HUES6 (cell line): Measurements from ENCODE around the gene NCKAP1.

Source experiments
- H3K27ac ChIP-seq: 2 replicates; pipeline ENCODE4 v1.7.0; 2013; ENCODE audit warnings: low read depth, mild to moderate bottlenecking, low read length, inconsistent platforms
- H3K27me3 ChIP-seq: 2 replicates; pipeline ENCODE4 v1.6.1; 2013; ENCODE audit warnings: low read length; ENCODE audit not compliant: control insufficient read depth, insufficient read depth
- H3K36me3 ChIP-seq: 2 replicates; pipeline ENCODE4 v1.6.1; 2013; ENCODE audit warnings: low read length; ENCODE audit not compliant: control insufficient read depth, insufficient read depth
- H3K4me1 ChIP-seq: 2 replicates; pipeline ENCODE4 v1.6.1; 2013; ENCODE audit warnings: low read length; ENCODE audit not compliant: control insufficient read depth, insufficient read depth
- H3K4me3 ChIP-seq: 2 replicates; pipeline ENCODE4 v1.5.1; 2013; ENCODE audit warnings: low read depth, low read length
- H3K9ac ChIP-seq: one replicate; pipeline ENCODE4 v1.6.1; 2013; ENCODE audit warnings: mild to moderate bottlenecking, low read length
- H3K9me3 ChIP-seq: 2 replicates; pipeline ENCODE4 v1.6.1; 2013; ENCODE audit warnings: low read depth, low read length; ENCODE audit not compliant: control insufficient read depth, insufficient read depth

NCKAP1 gene, protein sequence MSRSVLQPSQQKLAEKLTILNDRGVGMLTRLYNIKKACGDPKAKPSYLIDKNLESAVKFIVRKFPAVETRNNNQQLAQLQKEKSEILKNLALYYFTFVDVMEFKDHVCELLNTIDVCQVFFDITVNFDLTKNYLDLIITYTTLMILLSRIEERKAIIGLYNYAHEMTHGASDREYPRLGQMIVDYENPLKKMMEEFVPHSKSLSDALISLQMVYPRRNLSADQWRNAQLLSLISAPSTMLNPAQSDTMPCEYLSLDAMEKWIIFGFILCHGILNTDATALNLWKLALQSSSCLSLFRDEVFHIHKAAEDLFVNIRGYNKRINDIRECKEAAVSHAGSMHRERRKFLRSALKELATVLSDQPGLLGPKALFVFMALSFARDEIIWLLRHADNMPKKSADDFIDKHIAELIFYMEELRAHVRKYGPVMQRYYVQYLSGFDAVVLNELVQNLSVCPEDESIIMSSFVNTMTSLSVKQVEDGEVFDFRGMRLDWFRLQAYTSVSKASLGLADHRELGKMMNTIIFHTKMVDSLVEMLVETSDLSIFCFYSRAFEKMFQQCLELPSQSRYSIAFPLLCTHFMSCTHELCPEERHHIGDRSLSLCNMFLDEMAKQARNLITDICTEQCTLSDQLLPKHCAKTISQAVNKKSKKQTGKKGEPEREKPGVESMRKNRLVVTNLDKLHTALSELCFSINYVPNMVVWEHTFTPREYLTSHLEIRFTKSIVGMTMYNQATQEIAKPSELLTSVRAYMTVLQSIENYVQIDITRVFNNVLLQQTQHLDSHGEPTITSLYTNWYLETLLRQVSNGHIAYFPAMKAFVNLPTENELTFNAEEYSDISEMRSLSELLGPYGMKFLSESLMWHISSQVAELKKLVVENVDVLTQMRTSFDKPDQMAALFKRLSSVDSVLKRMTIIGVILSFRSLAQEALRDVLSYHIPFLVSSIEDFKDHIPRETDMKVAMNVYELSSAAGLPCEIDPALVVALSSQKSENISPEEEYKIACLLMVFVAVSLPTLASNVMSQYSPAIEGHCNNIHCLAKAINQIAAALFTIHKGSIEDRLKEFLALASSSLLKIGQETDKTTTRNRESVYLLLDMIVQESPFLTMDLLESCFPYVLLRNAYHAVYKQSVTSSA

DNA sequence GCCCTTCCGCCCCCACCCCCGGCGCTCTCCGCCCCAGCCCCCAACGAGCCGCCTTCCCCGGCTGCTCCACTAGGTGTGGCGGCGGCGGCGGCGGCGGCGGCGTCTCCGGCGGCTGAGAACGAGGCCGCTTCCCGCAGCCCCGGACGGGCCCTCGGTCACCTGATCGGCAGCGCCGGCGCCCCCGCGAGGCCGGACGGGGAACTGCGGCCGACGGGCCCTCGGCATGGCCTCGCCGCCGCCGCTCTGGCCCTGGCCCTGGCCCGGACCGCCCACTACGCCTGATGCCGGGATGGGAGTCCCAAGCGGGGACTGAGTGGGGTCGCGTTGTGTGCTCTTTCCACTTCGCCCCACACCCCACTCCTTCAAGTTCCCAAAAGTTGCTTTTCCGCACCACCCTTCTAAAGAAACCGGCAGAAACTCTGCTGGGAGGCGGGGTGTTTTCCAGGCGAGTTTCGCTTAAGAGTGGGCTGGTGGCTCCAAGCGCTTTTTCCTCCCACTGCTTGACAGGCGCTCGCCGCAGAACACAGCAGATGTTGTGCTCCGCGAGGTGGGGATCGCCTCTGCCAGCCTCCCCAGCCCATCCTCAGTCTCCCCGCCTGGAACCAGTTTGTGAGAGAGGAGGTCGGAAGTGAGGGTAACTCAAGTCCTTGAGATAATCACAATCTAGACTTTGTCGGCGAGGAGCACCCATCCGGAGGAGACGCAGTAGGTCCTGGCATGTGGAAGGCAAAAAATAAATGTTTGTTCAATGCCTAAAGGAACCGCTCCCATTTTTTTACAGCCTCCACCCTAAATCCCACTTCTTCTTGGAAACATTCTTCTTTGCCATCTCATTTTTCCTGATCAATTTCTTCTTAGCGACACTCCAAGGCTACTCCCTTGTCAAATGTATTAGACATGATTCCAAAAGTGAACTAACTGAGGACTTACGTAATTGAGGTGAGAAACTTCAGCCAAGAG, at the start of gene NCKAP1:
Gene NCKAP1, minus strand, starts transcription at position 117 of the 960 bp plus-strand sequence. CDS start 358 bp downstream, outside the sequence.
- H3K9ac ChIP-seq = peak within 1 kb of the TSS; percentile 94
- H3K27me3 ChIP-seq = no peaks in the 10 kb centered on the region
- peaks cover 16% of the 10 kb centered on the region for H3K4me1 ChIP-seq
- H3K36me3 ChIP-seq = no peaks in the 10 kb centered on the region
- peak within 1 kb of the TSS; percentile 98 for H3K4me3 ChIP-seq
- no peaks in the 10 kb centered on the region for H3K9me3 ChIP-seq
- peak within 1 kb of the TSS; percentile 95 for H3K27ac ChIP-seq

DNA sequence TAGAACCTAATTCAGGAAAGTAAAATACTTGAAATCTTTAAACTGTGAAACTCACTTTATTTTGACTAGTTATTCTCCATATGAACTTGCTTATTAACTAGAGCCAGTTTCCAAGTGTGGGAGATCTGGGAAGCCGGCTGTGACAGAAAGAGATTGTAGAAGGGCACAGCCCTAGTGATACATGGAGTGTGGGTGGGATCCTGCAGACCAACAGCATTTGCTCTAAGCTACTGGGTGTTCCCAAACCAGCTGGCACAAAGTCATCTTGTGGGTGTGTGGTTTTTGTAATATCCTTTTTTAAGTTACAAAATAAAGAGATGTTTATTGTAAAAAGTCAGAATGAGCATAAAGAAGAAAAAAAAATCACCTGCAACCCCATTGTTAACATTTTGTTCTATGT, 43.7 kb upstream of the NCKAP1 start:
- Histone ChIP-seq H3K27me3 (no peaks in the 10 kb centered on the region), H3K27ac (no peak overlapping the region), H3K36me3 (no peaks in the 10 kb centered on the region), H3K9me3 (no peaks in the 10 kb centered on the region), H3K9ac (no peak overlapping the region), H3K4me3 (no peak overlapping the region), H3K4me1 (peaks cover 13% of the 10 kb centered on the region; the same call in 1 of the 2 replicates)

DNA sequence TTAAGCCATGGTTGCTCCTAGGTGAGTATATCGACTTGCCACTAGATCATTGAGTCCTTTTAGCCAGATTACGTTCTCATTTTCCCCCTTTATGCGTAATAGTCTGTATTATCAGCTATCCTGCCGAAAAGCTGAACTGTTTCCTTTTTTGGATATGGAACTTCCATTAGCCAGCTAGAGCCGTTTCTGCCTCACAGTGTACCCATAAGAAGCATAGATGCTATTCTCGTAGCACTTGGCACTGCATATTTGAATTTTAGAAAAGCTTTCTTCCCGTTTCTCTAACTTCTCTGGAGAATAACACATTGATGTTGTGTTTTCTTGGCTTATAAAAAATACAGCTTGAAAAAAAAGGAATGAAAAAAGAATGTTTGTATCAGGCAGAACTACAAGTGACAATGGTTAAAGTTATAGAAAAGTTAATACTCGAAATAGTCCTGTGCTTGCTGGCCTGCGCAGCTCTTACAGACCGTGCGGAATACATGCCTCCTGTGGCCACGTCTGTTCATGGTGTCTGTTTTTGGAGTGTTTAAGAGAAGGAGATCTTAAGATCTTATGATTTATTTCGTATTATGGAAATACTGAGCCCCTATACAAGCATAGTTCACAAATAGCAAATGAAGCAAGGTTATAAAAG, 41.0 kb upstream of the NCKAP1 start:
- Histone ChIP-seq H3K36me3 (no peaks in the 10 kb centered on the region), H3K4me3 (peak overlapping the region; percentile 71), H3K27me3 (no peaks in the 10 kb centered on the region), H3K9me3 (no peaks in the 10 kb centered on the region), H3K9ac (no peak overlapping the region), H3K27ac (no peak overlapping the region), H3K4me1 (peaks cover 13% of the 10 kb centered on the region; the same call in 1 of the 2 replicates)

DNA sequence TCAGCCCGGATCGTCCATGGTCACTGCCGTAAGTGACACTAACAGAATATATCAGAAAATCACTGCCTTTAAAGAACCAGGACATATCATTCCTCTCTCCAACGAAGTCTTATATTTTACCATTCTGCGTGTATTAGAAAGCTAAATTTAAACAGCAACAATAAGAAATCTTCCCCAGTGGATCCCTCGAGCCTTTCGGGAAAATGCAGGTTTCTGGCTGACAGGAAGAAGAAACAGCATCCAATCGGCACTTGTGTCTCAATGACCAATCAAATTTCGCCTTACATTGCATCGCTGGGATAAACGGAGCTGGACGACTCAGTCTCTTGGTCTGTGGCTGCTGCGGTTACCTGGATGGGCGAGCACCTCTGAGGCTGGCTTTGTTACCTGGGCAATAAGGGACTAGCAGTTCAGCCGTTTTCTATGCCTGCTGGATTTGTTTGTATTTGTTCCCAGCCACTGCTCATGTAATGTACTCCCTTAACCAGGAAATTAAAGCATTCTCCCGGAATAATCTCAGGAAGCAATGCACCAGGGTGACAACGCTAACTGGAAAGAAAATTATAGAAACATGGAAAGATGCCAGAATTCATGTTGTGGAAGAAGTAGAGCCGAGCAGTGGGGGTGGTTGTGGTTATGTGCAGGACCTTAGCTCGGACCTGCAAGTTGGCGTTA, 40.3 kb upstream of the NCKAP1 start, which contains the start of gene DUSP19:
Gene DUSP19, plus strand, starts transcription at position 284 of the 675 bp plus-strand sequence. Its CDS starts 187 bp downstream, at position 471.
- Histone ChIP-seq H3K4me3 (peak within 1 kb of the TSS; percentile 71), H3K9ac (peak within 1 kb of the TSS; percentile 10), H3K36me3 (no peaks in the 10 kb centered on the region), H3K9me3 (no peaks in the 10 kb centered on the region), H3K4me1 (peaks cover 13% of the 10 kb centered on the region; the same call in 1 of the 2 replicates), H3K27me3 (no peaks in the 10 kb centered on the region), H3K27ac (no peak within 1 kb of the TSS)

DNA sequence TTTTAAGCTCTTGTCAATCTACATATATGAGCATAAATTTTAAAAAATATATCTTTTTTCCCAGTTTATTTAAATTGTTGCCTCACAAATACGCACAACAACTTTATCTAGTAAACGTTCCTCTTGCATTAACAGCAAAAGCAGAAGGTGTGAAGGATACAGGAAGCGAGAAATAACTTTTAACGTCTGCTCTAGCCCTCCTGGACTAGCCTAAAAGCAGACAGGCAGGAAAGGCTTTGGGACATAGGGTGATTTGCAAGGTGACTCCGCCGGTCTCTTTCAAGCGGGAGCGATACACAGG, 39.9 kb upstream of the NCKAP1 start:
- Histone ChIP-seq H3K9ac (peak overlapping the region; percentile 10), H3K9me3 (no peaks in the 10 kb centered on the region), H3K36me3 (no peaks in the 10 kb centered on the region), H3K27me3 (no peaks in the 10 kb centered on the region), H3K27ac (no peak overlapping the region), H3K4me3 (peak overlapping the region; percentile 71), H3K4me1 (peaks cover 13% of the 10 kb centered on the region; the same call in 1 of the 2 replicates)

DNA sequence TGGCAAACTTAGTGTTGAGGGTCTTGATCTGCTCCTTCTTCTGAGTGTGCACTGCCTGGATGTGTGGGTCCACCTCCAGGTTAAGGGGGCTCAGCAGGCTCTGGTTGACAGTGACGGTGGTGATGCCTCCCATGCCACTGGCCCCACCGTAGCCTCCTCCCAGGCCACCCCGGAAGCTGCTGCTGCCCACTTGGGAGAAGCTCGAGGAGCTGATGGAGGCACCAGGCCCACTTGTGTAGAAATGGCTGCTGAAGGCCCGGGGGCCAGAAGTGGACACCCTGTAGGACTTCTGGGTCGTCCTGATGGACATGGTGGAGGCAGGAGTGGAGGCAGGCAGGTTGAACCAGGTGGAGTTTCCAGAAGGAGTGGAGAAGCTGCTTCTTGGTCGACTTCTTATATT, 33.9 kb upstream of the NCKAP1 start:
- H3K27ac ChIP-seq = no peak overlapping the region
- H3K9ac ChIP-seq = no peak overlapping the region
- no peak overlapping the region for H3K4me3 ChIP-seq
- H3K36me3 ChIP-seq = no peaks in the 10 kb centered on the region
- no peaks in the 10 kb centered on the region for H3K27me3 ChIP-seq
- no peaks in the 10 kb centered on the region; the same call in 1 of the 2 replicates for H3K4me1 ChIP-seq
- H3K9me3 ChIP-seq = peaks cover 19% of the 10 kb centered on the region

DNA sequence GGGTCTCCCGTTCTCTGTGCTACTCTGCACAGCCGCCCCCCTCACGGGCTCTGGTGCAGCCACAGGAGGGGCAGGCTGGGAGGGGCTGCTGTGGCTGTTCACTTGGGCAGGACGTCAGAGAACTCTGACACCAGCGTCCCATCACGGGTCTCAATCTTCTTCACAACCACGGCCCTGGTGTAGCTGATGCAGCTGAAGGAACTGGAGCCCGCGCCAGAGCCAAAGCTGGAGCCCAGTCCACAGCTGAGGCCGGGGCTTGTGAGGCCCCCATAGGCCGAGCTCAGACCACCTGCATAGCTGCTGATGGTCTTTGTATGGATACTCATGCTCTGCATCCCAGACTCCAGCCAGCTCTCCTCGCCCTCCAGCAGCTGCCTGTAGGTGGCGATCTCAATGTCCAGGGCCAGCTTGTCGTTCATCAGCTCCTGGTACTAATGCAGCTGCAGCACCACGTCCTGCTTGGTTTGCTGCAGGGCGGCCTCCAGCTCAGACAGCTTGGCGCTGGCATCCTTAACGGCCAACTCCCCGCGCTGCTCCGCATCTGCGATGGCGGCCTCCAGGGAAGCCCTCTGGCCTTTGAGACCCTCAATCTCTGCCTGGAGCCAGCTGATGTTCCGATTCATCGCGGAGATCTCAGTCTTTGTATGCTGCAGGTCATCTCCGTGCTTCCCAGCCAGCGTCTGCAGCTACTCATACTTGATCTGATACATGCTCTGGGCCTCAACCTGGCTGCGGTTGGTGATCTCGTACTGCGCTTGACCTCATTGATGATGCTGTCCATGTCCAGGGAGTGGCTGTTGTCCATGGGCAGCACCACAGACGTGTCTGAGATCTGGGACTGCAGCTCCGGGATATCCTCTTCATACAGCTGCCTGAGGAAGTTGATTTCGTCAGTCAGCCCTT, 32.9 kb upstream of the NCKAP1 start:
- Histone ChIP-seq H3K9ac (no peak overlapping the region), H3K27ac (no peak overlapping the region), H3K4me3 (no peak overlapping the region), H3K9me3 (peaks cover 19% of the 10 kb centered on the region), H3K36me3 (no peaks in the 10 kb centered on the region), H3K4me1 (no peaks in the 10 kb centered on the region; the same call in 1 of the 2 replicates), H3K27me3 (no peaks in the 10 kb centered on the region)

DNA sequence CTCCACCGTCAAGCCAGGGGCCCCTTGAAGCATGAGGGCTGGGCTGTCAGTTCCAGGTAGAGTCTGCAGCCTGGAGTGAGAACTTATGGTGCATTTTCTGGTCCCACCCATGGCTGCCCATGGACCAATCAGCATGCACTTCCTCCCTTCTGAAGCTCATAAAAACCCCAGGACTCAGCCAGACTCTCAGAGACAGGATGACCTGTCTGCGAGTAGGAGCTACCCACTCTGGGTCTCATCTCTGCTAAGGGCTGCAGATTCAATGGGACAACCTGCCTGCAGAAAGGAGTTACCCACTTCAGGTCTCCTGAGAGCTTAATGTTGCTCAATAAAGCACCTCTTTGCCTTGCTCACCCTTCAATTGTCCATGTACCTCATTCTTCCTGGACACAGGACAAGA, 30.9 kb upstream of the NCKAP1 start:
- no peaks in the 10 kb centered on the region; the same call in 1 of the 2 replicates for H3K4me1 ChIP-seq
- H3K4me3 ChIP-seq = no peak overlapping the region
- no peak overlapping the region for H3K27ac ChIP-seq
- no peaks in the 10 kb centered on the region for H3K36me3 ChIP-seq
- peaks cover 19% of the 10 kb centered on the region for H3K9me3 ChIP-seq
- no peak overlapping the region for H3K9ac ChIP-seq
- no peaks in the 10 kb centered on the region for H3K27me3 ChIP-seq

DNA sequence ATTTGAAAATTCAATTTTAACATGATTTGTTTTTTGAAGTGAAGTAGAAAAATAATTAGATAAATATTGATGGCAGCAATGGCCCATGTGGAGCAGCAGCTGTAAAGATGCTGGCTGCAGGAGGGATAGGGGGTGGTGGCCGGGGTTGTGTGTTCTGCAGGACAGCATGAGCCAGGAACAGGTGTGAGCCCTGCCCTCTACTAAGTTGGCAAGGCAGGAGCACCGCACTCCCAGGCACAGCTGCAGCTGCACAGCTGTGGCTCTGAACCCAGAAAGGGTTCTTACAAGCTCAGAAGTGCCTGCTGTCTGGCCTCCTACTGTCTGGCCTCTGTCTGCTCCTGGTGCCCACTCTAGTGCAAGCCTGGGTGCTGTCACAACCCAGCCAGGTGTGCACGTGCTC, 30.3 kb upstream of the NCKAP1 start:
- H3K4me1 ChIP-seq = no peaks in the 10 kb centered on the region; the same call in 1 of the 2 replicates
- no peaks in the 10 kb centered on the region for H3K36me3 ChIP-seq
- H3K9ac ChIP-seq = no peak overlapping the region
- no peaks in the 10 kb centered on the region for H3K27me3 ChIP-seq
- no peak overlapping the region for H3K4me3 ChIP-seq
- H3K9me3 ChIP-seq = peaks cover 19% of the 10 kb centered on the region
- H3K27ac ChIP-seq = no peak overlapping the region
